Airway epithelial cell (primary cell): Measurements from ENCODE around the gene COL3A1. TPM values are rescaled to one million over a fixed set of nuclear protein-coding genes. Genes with fewer than 3 reads are reported as not detected.

Source experiments
- total RNA-seq: library from RNA; depleted of rRNA; stranded (reverse); fragments of >200 nt; gene quantifications from 2 replicates; pipeline ENCODE4 v1.2.3, GENCODE V29; 2015

Gene COL3A1
- 16.9 and 18.9 TPM in 2 replicates for total RNA-seq

GRCh38 chr2:188974164-188974563, at the start of gene COL3A1:
TSS of gene COL3A1 (plus strand) at chr2:188974373. CDS start at chr2:188974490, 117 bp downstream.

Other genes with a start within 250 kb of the COL3A1 start
- 33.1 and 34.4 TPM in 2 replicates for gene COL5A2, start 205.4 kb downstream of the COL3A1 start, total RNA-seq